Testis (tissue), 3 donors: Measurements from ENCODE around the gene RIOK3. TPM values are rescaled to one million over a fixed set of nuclear protein-coding genes. Genes with fewer than 3 reads are reported as not detected.

Experiments used
- DNase-seq: peaks from one replicate; pipeline ENCODE4 v3.0.0-alpha.2; 2019
- H3K27ac ChIP-seq, 2 donors: fragments of 200-600 bp; sonication (generic); one replicate each; pipeline ENCODE4 v1.5.1; 2019
- H3K27me3 ChIP-seq: fragments of 200-600 bp; sonication (generic); one replicate; pipeline ENCODE4 v1.5.1; 2019
- H3K36me3 ChIP-seq: fragments of 200-600 bp; sonication (generic); one replicate; pipeline ENCODE4 v1.5.1; 2017; ENCODE audit warnings: low read depth; ENCODE audit errors: missing control alignments
- H3K4me1 ChIP-seq: fragments of 200-600 bp; sonication (generic); one replicate; pipeline ENCODE4 v1.5.1; 2019
- H3K4me3 ChIP-seq, 2 donors: fragments of 200-600 bp; sonication (generic); one replicate each; pipeline ENCODE4 v1.5.1; 2017 to 2019
- H3K9me3 ChIP-seq: fragments of 200-600 bp; sonication (generic); one replicate; pipeline ENCODE4 v1.5.1; 2017
- POLR2A ChIP-seq: fragments of 450-650 bp; IDR thresholded peaks from one replicate; pipeline ENCODE4 v1.6.1; 2017; ENCODE audit warnings: antibody characterized with exemption, mild to moderate bottlenecking, moderate library complexity
- WGBS, 2 donors: methylation state at CpG; one replicate each; pipeline ENCODE4 v1.1.5; 2018; 5-methylcytosine and 5-hydroxymethylcytosine counted together
- intact Hi-C: fragments of 100-400 bp; cut with DNase I; formaldehyde crosslinking; loops from one replicate; pipeline ENCODE4 v1.15.1; 2023; ENCODE audit warnings: low total_unique reads
- polyA plus RNA-seq: library from polyadenylated mRNA; stranded (reverse); fragments of 350-450 nt; fragmentation: Illumina TruSeq; extraction: RNeasy Lipid Tissue Mini Kit (QIAGEN cat#74804); gene quantifications from one replicate; pipeline ENCODE4 v1.2.3, GENCODE V29; 2014; ENCODE audit warnings: low read depth, low replicate concordance; ENCODE audit not compliant: insufficient read depth
- total RNA-seq, 2 donors: library from RNA; depleted of rRNA; stranded (reverse); fragments of >200 nt; gene quantifications; one replicate each; pipeline ENCODE4 v1.2.3, GENCODE V29; 2016
- TF ChIP-seq, protein P1 (sequence below), 3 experiments: fragments of 450-650 bp in 2 of 3; fragments of 200-600 bp in 1 of 3; sonication (generic) in 1 of 3; IDR thresholded peaks; one replicate each; pipeline ENCODE4 v1.5.1; 2016 to 2019; ENCODE audit warnings: antibody characterized with exemption in 3 of 3, mild to moderate bottlenecking in 2 of 3, moderate library complexity in 1 of 3

Gene RIOK3
- total and polyA plus RNA-seq, 3 donors from 2014 or later: 41.7 to 76.8 (median 68.7) TPM

DNA sequence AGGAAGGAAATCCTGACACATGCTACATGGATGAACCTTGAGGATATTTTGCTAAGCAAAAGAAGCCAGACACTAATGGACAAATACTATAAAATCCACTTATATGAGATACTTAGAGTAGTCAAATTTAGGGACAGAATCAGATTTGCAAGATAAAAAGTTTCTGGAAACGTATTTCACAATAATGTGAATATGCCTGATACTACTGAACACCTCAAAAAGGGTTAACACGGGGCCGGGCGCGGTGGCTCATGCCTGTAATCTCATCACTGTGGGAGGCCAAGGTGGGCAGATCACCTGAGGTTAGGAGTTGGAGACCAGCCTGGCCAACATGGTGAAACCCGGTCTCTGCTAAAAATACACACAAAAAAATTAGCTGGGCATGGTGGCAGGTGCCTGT lies 48.5 kb downstream of the RIOK3 start:
- WGBS, 2 donors: 61 to 77% methylated on average over 6 of the region's 6 CpGs
- H3K27me3 ChIP-seq: no peaks in the 10 kb centered on the region
- no peak for DNase-seq
- H3K4me1 ChIP-seq: peaks cover 15% of the 10 kb centered on the region
- intact Hi-C loops: loop anchor here (5.0 kb wide), 1 partner anchor 86 kb away; the partner anchor contains the start of gene NPC1
- TF ChIP-seq, protein P1, sequence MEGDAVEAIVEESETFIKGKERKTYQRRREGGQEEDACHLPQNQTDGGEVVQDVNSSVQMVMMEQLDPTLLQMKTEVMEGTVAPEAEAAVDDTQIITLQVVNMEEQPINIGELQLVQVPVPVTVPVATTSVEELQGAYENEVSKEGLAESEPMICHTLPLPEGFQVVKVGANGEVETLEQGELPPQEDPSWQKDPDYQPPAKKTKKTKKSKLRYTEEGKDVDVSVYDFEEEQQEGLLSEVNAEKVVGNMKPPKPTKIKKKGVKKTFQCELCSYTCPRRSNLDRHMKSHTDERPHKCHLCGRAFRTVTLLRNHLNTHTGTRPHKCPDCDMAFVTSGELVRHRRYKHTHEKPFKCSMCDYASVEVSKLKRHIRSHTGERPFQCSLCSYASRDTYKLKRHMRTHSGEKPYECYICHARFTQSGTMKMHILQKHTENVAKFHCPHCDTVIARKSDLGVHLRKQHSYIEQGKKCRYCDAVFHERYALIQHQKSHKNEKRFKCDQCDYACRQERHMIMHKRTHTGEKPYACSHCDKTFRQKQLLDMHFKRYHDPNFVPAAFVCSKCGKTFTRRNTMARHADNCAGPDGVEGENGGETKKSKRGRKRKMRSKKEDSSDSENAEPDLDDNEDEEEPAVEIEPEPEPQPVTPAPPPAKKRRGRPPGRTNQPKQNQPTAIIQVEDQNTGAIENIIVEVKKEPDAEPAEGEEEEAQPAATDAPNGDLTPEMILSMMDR (IDR thresholded peaks at IDR 0.05): no peak
- TF ChIP-seq POLR2A: no peak
- H3K27ac ChIP-seq: no peak overlapping the region
- no peaks in the 10 kb centered on the region for H3K9me3 ChIP-seq
- H3K36me3 ChIP-seq: no peaks in the 10 kb centered on the region
- no peak overlapping the region for H3K4me3 ChIP-seq

GRCh38 chr18:23502516-23503037 lies 49.5 kb downstream of the RIOK3 start:
- Histone ChIP-seq H3K9me3 (no peaks in the 10 kb centered on the region), H3K36me3 (no peaks in the 10 kb centered on the region), H3K4me1 (peaks cover 15% of the 10 kb centered on the region), H3K4me3 (peak overlapping the region; percentile 94 to 95), H3K27ac (peak overlapping the region; percentile 91 to 92), H3K27me3 (no peaks in the 10 kb centered on the region)
- DNase-seq: no peak
- WGBS, 2 donors: 11 to 13% methylated on average over 6 of the region's 6 CpGs
- TF ChIP-seq, protein P1 (IDR thresholded peaks at IDR 0.05): no peak
- TF ChIP-seq POLR2A: no peak
- intact Hi-C loops: loop anchor here (5.0 kb wide), 1 partner anchor 85 kb away; the partner anchor contains the start of gene NPC1

- H3K36me3 ChIP-seq: no peaks in the 10 kb centered on the region
- peak; percentile 94 for DNase-seq
- intact Hi-C loops: loop anchor here (5.0 kb wide), 1 partner anchor 84 kb away; the partner anchor contains the start of gene NPC1
- peak within 1 kb of the TSS; percentile 94 to 95 for H3K4me3 ChIP-seq
- peaks cover 15% of the 10 kb centered on the region for H3K4me1 ChIP-seq
- TF ChIP-seq POLR2A: no peak
- TF ChIP-seq, protein P1 (IDR thresholded peaks at IDR 0.05): peak in 1 of 3 experiments; percentile 24
- WGBS, 2 donors: 0% methylated on average over 43 to 56 of the region's 110 CpGs
- peak within 1 kb of the TSS; percentile 91 to 92 for H3K27ac ChIP-seq
- no peaks in the 10 kb centered on the region for H3K27me3 ChIP-seq
- H3K9me3 ChIP-seq: no peaks in the 10 kb centered on the region
Observed at GRCh38 chr18:23503038-23503962, 50.2 kb downstream of the RIOK3 start, which contains the start of gene RMC1. RMC1 (plus strand) TSS chr18:23503511; CDS start chr18:23503619, 108 bp downstream.

DNA sequence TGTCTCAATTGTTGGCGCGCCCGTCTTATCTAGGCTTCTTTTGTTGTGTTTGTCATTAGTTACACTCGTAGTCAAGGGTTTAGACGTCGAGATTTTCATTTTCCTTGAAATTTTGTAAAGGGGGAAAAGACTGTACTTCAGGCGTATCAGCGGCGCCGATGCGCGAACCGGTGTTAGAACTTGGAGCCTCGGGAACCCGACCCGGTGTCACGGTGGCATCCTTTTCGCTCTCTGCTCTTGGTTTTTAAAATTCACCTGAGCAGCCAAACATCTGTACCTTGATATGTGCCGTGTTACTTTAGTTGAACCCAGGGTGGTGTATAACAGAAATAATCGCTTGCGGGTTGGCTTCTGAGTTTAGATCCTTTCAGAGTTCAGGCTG lies 50.9 kb downstream of the RIOK3 start:
- intact Hi-C loops: loop anchor here (5.0 kb wide), 1 partner anchor 83 kb away; the partner anchor contains the start of gene NPC1
- DNase-seq: no peak
- peaks cover 15% of the 10 kb centered on the region for H3K4me1 ChIP-seq

More for the DNA sequence above, 50.9 kb downstream of the RIOK3 start:
- 1 to 2% methylated on average over 21 of the region's 21 CpGs for WGBS, 2 donors
- no peaks in the 10 kb centered on the region for H3K27me3 ChIP-seq
- H3K4me3 ChIP-seq: peak overlapping the region; percentile 94 to 95
- TF ChIP-seq POLR2A: no peak
- TF ChIP-seq, protein P1 (IDR thresholded peaks at IDR 0.05): no peak
- peak overlapping the region; percentile 72 to 91 for H3K27ac ChIP-seq
- no peaks in the 10 kb centered on the region for H3K36me3 ChIP-seq
- no peaks in the 10 kb centered on the region for H3K9me3 ChIP-seq
